ENCODE results near the gene MACROD2.
"Not testable (repeated sequence)": the region's sequence is repeated elsewhere in the genome, so short reads cannot be mapped to it uniquely, and the experiment has no call there.

MACROD2 gene

DNA sequence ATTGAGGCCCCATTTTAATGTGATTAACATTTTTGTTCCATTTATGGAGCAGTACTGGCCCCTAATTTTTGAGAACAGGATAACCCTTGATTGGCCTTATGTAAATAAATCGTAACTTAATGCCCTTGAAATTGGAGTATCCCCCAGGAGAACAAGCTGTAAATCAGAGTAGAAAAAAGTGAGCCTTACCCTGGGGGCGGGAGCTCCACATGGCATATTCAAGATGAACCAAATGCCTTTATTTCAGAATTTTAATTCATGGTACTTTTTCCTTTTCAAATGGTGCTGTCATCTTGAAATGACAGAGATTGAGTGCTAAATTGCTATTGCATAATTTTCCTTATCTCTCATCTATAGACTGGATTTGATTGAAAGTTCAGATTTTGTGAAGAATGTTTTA is 1151.6 kb downstream of the MACROD2 start:
- no peak for DNase-seq

DNA sequence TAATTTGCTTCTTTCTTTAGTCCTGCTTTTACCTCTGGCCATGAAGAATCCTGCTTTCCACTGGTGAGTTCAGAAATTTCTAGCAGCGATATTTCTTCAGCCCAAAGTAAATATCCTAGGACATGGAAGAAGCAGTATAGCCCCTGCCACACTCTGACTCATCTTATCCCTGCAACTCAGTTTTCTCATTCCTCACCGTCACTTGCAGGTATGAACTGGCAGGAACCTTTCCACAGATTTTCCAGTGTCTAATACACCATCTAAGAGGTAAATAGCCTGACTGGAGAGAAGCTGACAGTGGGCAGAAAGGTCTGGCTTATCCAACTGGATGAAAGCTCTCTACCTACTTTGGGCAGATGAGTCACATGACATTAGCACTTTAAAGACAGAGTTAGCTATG is 1158.8 kb downstream of the MACROD2 start:
- no peak for DNase-seq

DNA sequence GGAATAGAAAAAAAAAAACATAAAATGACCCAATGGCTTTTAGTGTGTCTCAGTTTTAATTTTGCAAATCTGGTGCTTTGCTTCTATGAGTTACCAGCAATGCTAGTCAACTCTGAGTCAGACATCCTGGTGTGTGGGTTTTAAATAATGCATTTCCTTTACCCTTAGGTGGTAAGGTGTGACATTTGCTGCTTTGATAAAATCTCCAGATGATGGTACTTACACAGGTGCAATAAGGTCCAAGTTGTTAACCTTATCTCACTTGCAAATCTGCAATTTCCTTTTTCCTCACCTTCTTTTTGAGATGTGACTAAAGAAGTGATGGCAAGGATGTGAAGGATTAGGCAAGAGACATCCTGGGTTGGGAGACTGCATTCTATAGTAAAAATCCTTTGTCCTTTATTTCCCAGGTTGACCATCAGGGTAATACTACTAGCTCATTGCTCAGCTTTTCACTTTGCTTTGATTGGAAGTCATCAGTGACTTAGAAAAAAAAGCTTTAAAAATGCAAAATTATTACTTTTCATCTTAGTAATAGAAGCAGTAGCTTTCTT is 1160.6 kb downstream of the MACROD2 start:
- no peak for DNase-seq

DNA sequence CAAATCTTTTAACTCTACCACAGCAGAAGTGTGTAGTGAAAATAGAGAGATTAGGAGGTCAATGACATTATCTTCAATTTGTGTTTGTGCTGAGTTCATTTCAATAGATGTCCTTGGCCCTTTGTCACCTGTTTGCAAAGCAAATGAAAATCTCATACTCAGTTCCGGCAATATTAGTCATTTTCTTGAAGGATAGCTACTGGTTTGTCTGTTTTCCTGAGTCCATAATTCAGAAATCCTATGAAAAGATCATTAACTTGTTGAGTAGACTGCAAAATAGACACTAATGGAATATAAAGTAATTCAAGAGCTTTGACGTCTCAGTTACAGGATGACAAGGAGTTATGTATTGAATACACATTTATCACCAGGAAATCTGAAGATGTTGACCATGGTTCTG is 1163.2 kb downstream of the MACROD2 start:
- no peak for DNase-seq

DNA sequence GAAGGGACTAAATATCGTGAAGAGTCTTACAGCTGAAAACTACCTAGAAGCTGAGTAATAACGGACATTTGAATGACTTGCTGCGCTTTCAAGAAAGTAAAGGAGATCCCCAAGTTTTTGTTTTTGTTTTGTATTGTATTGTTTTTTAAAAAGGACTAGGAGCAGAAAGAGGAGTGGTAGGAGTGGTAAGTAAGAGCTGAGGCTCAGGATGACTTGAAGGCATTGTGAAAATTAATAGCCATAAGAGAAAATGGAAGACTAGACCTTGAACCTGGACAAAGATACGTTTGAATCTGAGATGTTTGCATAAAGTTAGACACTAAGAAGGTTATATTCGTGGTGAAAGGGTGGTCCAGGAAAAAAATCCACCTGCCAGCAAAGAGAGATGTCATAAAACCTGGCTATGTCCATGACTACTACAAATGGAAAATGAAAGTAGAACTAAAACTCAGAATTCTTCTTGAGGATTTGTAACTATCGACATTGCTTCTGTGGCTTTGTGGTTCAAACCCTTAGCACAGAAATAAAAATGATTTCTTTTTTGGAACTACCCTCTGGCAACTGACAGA is 1166.8 kb downstream of the MACROD2 start:
- no peak for DNase-seq

DNA sequence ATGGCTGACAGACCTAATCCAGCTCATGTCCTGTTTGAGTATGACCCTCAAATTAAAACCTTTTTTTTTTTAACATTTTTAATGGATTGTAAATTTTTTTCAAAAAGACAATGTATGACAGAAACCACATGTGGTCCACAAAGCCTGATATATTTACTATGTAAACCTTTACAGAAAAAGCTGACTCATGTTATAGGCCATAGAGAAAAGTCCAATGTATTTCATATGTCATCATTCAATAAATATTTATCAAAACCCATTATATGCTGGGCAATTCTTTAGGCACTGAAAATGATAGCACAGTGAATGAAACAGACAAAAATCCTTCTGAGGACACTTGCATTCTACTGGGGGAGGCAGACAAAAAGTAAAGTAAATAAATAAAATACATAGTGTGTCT is 1168.3 kb downstream of the MACROD2 start:
- DNase-seq: peak in 1 of 2 experiments; percentile 46

DNA sequence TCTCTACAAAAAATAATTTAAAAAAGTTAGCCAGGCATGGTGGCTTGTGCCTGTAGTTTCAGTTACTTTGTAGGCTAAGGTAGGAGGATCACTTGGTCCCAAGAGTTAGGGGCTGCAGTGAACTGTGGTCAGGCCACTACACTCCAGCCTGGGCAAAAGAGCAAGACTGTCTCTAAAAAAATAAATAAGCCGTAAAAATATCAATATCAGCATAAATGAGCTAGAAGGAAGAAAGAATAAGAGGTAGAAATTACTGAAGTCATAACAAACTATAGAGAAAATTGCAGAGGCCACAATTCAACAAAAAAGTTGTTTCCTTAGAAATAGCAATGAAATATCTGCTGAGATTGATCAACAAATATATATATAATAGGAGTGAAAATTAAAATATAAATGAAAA is 1169.4 kb downstream of the MACROD2 start:
- DNase-seq: no peak

DNA sequence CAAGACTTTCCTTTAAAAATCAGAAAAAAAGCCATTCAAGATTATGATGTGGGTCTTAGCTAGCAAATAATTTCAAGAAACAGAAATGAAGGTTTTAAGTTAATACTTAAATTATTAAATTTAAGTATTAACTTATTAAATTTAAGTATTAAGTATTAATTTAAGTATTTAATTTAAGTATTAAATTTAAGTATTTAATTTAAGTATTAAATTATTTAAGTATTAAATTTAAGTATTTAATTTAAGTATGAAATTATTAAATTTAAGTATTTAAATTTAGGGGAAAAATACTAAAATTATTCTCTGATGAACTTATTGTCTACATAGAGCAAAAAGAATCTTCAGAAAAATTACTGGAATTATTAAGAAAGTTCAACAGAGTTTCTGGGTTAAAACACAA is 1171.4 kb downstream of the MACROD2 start:
- DNase-seq: no peak

DNA sequence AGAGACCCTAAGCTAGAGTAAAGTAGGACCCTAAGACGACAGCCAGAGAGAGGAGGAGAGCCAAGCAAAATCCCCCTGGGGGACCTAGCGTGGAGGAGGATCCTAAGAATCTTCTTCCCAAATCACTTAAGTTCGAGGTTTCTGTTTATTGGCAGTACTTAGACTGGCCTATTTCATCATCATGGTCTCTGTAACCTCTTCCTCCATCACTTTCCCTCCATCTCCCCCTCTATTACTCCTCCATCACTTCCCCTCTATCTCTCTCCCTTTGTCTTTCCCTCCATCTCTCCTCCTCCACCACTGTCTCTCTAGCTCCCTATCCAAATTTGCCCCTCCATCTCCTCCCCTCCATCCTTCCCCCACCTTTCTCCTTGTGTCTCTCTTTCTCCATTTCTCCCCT is 1175.7 kb downstream of the MACROD2 start:
- no peak for DNase-seq

DNA sequence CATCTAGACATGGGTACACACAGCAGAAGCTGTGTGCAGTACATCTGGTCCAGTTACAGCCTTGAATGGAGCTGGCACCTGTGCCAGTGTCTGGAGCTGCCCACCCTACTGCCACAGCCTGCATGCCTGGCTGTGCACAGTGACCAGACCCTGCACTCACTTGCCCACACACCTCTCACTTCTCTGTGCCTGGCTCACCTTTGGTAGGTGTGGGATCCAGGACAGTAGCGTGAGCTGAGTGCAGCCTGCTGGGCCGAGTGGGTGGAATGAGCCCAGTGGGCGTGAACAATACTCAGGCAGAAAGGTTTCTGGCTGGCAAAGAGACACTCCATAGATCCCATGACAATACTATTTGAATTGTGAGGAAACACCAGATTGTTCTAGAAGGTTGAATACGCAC is 1181.6 kb downstream of the MACROD2 start:
- no peak for DNase-seq

DNA sequence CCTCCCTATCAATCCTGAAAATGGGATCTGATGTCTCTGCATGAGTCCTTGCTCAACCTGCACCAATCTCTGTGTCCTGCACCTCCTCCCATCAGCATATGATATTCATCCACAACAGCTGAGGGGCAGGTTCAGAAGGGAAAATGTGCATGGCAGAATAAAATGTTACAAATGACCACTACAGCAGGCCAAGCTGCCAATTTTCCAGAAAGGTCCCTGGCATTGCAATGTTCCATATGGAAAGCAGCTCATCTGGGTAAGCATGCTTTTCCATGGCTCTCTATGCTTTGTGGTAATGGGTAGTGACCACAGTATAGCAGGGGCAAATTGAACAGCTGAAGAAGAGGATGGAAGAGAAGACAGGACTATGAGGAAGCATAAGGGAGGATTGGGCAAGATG is 1183.3 kb downstream of the MACROD2 start:
- DNase-seq: no peak

DNA sequence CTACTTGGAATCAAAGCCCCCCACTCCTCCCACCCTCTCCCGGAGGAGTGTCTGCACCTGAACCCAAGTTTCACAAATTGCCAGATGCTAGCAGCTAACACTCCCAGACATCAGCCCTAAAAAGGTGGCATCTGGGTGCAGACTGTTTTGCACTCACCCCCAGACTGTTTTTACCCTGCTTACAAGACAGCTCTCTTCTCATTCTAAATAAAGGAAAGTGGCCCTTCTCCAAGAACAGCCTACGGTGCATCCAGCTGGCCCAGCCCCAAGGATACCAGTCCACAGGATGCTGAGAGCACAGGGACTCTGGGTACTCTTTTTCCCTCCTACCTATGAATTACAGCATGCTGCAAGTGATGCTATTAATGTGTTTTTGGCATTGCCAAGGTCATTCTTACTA is 1184.1 kb downstream of the MACROD2 start:
- DNase-seq: no peak

DNA sequence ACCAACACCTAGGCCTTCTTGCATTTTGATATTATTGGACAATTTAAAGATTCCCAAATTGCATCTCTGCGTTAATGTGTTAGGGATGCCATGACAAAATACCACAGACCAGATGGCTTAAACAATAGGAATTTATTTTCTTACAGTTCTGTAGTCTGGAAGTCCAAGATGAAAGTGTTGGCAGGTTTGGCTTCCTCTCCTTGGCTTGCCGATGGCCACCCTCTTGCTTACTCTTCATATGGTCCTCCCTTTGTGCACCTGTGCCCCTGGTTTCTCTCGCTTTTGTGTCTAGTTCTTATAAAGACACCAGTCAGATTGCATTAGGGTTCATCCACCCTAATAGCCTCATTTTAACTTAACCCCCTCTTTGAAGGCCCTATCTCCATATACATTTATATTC is 1184.5 kb downstream of the MACROD2 start:
- DNase-seq: no peak

DNA sequence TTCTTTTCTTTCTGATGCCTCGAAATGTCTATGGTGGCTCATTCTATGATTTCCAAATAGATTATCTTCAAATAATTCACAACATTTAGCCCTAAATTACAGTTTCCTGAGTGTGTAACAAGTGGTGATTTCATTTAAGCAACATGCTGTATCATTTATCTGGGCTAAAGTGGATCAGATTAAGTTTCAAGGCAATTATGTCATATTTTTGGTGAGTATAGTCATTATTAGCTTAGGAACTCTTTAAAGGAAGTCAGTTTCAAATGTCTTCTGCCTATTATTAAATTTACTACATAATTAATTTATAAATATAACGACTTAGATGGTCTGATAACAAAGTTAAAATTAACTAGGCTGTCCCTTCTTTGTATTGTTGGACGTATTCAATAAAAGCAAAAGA is 1190.0 kb downstream of the MACROD2 start:
- DNase-seq: no peak

DNA sequence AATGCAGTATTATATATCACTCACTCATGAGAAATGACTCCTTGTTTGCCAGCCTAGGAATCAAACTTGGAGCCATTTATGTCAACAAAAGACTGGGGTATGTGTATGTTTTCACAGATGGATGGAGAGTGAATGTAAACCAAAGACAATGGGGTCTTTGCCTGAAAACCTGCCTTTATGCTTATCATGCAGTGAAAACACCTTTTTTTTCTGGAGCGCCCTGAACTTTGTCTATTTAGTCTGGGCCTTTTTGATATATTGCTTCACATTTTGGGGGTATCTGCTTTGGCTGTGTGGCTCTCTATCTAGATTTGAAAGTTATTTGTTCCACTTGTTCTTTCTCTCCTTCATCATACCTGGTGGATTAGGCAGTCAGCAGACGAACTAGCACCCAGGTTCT is 1190.6 kb downstream of the MACROD2 start:
- no peak for DNase-seq

DNA sequence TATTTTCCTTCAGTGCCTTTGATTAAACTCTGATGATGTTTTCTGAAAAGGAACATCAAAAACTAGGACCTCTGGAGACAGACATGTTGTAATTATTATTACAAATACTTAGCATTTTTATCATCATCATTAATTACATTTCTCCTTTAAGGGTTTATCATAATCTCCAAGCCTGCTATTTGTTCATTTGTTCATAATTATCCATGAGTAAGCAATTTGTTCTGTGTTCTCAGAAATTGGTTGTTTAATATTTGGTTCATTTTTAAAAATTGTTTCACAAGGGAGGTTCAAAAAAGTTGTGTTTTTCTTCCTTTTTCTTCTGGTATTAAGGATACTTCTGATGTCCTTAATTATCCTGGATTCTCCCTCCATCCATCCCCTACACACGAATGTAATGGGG is 1192.3 kb downstream of the MACROD2 start:
- DNase-seq: no peak

DNA sequence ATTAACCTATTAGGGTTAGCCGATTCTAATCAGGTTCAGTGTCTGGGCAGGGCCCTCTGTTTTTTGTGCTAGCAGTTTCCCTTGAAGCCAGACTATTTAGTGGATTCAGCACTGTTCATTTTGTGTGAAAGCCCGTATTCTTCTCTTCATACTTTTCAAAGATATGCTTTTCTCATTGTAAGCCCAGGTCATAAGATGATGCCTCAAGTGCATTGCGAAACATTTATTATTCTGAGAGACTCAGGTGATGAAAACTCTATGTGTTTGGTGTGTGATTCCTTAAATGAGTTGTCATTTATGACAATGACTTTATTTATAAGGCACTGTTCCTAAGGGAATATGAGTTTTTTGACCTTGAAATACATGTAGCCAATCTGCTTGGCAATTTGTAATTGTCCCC is 1193.1 kb downstream of the MACROD2 start:
- no peak for DNase-seq

DNA sequence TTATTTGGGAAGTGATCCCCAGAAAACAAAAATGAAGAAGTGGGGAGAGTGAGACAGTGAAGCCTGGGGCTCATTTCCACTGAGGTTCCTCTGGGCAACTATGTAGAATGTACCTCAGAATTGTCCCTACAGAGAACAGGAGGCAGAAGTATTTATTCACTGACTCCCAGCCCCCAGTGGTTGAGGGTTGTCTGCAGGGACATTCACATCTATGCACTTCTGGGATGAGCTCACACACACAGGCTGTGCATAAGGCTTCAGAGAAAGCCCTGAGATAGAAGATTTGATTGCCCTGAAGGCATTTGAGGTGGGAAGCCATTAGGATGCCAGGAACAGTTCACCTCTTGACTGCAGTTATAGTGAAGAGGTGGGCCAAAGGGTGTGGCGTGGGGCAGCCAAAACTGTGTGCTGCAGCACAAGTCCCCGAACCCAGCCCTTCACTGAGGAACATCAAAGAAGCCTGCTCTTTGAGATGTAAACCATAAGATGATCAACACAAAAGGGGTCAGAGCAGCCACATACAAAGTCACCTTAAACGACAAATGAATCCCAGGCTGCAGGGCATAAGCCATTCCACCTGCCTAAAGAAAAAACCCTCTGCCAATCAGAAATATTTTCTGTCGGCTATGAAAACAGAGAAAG is 1195.9 kb downstream of the MACROD2 start:
- DNase-seq: no peak

DNA sequence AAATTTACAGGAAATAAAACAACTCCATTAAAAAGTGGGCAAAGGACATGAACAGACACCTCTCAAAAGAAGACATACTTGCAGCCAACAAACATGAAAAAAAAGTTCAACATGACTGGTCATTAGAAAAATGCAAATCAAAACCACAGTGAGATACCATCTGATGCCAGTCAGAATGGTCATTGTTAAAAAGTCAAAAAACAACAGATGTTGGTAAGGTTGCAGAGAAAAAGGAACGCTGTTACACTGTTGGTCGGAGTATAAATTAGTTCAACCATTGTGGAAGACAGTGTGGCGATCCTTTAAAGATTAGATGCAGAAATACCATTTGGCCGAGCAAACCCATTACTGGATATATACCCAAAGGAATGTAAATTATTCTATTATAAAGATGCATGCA is 1200.1 kb downstream of the MACROD2 start:
- no peak for DNase-seq

DNA sequence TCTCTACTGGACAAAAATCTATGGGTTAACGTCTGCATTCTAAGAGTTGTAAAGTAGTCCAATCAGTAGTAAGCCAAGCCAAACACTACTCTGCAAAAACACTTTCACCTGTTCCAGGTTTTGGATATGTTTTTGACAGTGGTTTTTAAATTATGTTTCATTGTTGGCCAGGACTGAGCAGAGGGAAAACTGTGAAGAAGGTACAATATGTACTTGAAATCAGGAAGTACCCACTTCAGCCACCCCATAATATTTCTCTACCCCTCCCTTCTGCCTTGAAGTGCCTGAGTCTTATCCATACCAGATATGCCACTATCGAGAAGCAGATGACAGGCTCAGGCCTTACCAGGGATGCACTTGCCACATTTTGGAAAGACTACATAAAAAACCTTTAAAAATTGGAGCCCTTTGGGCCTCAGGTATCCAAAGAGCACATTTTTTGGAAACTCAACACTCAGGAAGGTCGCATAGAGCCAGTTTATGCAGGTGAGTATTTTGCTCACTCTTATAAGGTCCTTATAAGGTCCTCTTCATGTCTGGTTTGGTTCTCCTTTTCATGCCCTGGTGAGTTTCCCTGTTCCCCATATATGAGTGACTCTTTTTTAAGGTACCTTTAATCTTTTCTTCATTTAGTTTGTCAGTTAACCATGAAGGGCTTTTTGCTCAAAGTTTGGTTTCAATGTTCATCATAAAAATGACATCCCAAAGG is 1201.4 kb downstream of the MACROD2 start:
- no peak for DNase-seq

DNA sequence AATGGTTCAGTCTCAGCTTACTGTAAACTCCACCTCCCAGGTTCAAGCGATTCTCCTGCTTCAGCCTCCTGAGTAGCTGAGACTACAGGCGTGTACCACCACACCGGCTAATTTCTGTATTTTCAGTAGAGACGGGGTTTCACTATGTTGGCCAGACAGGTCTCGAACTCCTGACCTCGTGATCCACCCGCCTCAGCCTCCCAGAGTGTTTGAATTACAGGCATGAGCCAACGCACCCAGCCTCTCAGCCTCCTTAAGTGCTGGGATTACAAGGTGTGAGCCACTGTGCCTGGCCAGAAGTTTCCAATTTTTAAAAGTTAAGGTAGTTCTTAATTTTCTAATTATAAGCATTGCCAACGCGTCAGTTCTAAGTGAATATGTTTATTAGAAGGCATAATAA is 1202.7 kb downstream of the MACROD2 start:
- not testable (repeated sequence) for DNase-seq

DNA sequence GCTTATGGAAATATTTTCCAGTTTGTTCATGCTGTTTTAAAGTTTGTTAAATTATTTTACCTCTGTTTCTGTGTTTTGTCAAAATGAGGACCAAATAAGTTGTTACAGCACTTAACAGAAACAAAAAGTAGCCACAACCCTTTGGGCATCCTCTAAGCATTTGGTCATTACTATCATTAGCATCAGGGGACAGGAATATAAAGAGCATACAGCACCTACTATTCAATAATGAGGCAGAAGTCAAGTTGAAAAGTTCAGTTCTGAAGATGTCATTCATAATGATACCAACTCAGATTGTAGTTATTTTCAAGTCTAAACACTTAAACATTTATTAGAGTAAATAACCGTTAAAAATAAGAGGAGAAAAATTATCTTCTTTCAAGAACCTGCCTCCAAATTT is 1204.4 kb downstream of the MACROD2 start:
- DNase-seq: no peak

DNA sequence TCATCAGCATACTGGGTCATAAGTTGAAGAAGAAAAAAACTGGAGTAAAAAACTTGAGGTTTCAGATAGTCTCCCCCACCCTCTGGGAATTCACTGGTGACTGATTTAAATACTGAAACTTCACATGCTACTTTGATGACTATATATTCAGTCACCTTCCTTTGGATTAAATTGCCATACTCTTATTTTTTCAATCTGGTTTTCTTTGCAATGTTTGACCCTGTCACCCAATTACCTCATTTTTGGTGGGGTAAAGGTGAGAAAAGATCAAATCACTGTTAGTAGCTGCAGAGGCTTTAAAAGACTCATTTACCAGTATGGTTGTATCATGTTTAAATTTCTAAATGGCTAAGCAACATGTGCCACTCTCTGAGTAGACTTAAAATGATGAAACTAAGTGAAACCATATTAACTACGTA is 1204.8 kb downstream of the MACROD2 start:
- peak in 1 of 2 experiments; percentile 28 for DNase-seq

DNA sequence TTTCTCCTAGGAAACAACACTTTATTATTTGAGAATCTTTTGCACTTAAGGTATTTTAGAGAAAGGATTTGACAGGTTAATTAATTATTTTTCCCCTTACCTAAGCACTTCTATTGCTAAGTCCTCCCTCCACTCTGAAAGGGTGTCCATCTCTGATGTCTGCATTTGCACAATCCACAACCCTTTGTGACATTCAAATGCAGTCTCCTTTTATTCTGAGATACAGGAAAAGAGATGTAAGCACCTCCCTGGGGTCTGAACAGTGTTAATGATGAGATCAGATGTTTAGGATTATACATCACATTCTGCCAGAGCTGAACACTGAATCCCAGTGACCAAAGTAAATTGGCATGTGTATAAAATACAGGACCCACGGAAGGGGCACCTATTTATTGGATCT is 1206.3 kb downstream of the MACROD2 start:
- DNase-seq: no peak
